T-helper 9 cell (primary cell): ENCODE measurements around the gene FLT3LG.
A peak's percentile ranks its signal among the peaks of the same experiment; 100 is the strongest.

Experiments used
- DNase-seq: peaks from one replicate; pipeline ENCODE4 v3.0.0-alpha.2; 2020

Gene FLT3LG

DNA sequence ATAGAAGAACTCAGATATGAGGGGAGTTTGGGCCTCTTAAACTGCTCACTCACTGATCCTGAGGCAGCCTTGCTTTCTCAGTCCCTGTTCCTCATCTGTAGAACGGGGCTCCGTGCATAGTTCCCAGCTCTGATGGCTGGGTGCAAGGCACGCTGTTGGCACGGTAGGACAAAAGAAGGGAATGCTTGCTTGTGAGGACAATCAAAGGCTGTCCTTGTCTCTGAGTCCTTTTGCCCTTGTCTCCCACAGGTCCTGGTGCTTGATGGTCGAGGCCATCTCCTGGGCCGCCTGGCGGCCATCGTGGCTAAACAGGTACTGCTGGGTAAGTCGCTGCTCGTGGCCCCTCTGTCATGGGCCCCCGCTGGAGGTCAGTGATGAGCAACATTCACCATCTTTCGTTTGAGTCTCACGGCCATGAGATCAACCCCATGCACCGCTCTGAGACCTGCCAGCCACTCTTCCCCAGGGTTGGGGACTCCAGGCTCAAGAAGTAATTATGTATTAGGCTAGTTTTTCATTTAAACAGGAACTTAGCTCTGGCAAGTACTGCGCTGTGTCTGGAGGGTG lies 15.7 kb downstream of the FLT3LG start:
- DNase-seq: no peak

- no peak for DNase-seq
These were observed 16.4 kb downstream of the FLT3LG start for GRCh38 chr19:49490287-49491029.

DNA sequence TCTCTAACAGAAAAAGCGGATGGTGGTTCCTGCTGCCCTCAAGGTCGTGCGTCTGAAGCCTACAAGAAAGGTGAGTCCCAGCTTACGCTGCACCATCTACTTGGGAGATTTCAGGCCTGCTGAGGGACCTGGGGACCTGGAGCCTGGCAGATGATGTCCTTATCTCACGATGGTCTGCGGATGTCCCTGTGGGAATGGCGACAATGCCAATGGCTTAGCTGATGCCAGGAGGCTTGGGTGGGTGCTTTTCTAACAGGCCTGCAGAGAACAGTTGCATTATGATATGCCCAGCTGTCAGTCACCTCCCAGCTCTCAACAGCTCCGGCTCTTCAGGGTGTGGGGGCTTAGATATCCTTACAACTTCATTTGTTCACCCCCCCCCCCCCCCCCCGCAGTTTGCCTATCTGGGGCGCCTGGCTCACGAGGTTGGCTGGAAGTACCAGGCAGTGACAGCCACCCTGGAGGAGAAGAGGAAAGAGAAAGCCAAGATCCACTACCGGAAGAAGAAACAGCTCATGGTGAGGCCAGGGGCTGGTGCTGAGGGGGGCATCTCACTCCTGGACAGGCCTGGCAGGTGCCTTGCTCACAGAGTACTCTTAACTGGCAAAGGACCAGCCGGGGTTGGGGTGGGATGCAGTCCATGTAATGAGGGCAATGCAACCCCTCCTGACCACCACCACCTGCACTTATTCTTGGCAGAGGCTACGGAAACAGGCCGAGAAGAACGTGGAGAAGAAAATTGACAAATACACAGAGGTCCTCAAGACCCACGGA lies 17.2 kb downstream of the FLT3LG start:
- DNase-seq: no peak

DNA sequence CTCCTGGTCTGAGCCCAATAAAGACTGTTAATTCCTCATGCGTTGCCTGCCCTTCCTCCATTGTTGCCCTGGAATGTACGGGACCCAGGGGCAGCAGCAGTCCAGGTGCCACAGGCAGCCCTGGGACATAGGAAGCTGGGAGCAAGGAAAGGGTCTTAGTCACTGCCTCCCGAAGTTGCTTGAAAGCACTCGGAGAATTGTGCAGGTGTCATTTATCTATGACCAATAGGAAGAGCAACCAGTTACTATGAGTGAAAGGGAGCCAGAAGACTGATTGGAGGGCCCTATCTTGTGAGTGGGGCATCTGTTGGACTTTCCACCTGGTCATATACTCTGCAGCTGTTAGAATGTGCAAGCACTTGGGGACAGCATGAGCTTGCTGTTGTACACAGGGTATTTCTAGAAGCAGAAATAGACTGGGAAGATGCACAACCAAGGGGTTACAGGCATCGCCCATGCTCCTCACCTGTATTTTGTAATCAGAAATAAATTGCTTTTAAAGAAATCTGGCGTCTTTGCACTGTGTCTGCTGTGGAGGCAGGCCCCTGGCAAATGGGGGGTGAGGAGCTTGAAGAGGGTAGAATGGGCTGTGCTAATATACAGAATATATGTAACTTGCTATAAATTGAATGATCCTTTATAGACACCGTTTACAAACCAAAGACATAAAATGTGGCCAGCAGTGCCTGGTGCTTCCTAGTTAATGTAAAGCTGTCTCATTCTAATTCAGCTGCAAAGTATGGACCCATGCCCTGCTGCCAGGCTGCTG lies 18.0 kb downstream of the FLT3LG start:
- no peak for DNase-seq

DNA sequence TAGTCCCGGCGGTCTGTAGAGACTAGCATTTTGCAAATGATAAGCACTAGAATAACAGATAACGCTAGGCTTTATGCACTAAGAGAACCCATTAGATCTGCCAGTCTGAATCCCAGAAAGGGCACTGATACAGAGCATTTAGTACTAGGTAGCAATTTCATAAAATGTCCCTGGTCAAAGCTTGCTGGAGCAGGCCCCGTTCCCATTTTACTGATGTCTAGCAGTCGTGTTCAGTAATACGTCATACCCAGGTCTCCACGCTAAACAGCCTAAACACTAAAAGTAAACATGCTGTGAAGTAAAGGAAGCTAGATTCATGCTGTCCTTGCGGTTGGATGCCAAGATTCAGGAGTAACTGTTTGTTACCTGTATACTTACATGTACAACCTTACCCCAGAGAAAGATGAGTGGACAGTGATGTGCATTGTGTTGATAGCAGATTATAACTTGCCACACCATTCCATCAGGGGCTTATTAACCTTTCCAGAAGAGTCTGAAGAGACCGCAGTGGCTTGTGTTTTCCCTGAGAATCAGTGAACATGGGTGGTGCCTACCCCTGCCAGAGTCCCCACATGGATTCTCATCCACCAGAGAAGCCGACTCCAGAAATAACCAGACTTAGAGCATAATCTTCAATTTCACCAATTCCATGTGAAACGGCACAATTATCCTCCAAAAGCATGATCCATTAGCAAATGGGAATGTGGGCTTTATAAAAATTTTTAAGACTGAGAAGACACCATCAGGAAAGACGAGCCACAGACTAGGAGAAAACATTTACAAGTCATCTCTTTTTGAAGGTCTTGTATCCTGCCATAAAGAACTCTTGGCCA lies 18.8 kb downstream of the FLT3LG start:
- DNase-seq: no peak

GRCh38 chr19:49496574-49497008 lies 22.6 kb downstream of the FLT3LG start:
- DNase-seq: no peak

- DNase-seq: peak; percentile 63
These were observed 23.2 kb downstream of the FLT3LG start for GRCh38 chr19:49497047-49497788.

DNA sequence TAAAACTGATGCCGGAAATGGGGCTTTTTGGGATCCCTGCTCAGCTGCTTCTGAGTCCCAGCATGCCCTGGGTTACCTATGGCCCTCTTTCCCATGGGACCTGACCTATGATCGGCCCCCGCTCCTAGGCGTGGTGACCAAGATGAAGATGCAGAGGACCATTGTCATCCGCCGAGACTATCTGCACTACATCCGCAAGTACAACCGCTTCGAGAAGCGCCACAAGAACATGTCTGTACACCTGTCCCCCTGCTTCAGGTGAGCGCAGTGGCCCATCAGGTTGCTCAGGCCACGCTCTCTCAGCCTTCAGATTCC lies 23.7 kb downstream of the FLT3LG start:
- no peak for DNase-seq

- DNase-seq: no peak
These were observed 24.5 kb downstream of the FLT3LG start for GRCh38 chr19:49498475-49498874.

GRCh38 chr19:49499030-49499670 lies 25.1 kb downstream of the FLT3LG start:
- no peak for DNase-seq

- no peak for DNase-seq
These were observed 29.0 kb downstream of the FLT3LG start for GRCh38 chr19:49502866-49503581.

DNA sequence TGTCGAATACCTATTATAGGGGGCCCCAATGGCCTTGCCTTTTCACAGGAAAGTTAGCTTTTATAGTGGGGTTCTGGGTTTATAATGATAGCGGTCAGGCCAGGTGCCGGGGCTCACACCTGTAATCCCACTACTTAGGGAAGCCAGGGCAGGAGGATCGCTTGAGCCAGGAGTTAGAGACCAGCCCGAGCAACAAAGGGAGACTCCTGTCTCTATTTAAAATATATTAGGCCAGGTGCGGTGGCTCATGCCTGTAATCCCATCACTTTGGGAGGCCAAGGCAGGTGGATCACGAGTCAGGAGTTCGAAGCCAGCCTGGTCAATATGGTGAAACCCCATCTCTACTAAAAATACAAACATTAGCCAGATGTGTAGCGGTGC lies 29.6 kb downstream of the FLT3LG start:
- DNase-seq: no peak

GRCh38 chr19:49506575-49507105 lies 32.6 kb downstream of the FLT3LG start:
- peak; percentile 70 for DNase-seq

DNA sequence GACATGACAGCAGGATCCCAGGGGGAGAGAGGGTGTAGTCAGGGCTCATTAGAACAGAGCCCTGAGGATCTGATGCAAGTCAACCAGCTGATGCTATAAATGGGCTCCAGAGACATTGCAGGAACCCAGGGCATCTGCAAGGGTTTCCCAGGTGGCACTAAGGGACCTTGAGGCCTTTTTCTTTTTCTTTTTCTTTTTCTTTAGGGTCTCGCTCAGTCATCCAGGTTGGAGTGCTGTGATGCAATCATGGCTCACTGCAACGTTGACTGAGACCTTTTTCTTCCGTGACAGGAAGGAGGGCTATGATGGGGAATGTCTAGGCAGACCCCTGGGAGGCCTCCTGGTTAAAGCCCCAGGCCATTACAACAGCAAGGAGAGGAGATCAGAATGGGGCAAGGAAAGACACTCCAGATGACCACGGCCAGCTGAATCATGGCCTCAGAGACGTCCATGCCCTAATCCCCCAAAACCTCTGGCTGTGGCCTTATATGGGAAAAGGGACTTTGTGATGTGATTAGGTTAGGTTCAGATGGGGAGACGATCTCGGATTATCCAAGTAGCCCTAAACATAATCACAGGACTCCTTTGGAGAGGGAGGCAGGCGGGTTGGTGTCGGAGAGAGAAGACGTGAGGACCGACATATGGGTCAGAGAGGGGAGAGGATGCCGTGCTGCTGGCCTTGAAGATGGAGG lies 33.9 kb downstream of the FLT3LG start:
- DNase-seq: no peak

- no peak for DNase-seq
These were observed 39.1 kb downstream of the FLT3LG start for GRCh38 chr19:49512970-49513745.

- no peak for DNase-seq
These were observed 39.7 kb downstream of the FLT3LG start for GRCh38 chr19:49513746-49514118.

GRCh38 chr19:49514151-49514550 lies 40.1 kb downstream of the FLT3LG start:
- no peak for DNase-seq

GRCh38 chr19:49515767-49516166 lies 41.8 kb downstream of the FLT3LG start:
- DNase-seq: no peak

- no peak for DNase-seq
These were observed 44.0 kb downstream of the FLT3LG start for GRCh38 chr19:49518033-49518432.
